ENCODE measurements around the gene MUC6.

GRCh38 chr11:1012740-1013630 is 23.5 kb downstream of the MUC6 start:
- TF ChIP-seq CTCF (IDR thresholded peaks at IDR 0.05 in 4 of 5, conservative IDR thresholded peaks at IDR 0.05 in 1 of 5) (no peak), POLR2A (IDR thresholded peaks at IDR 0.05) (no peak)
